ENCODE data around the gene MCM10. TPM values are rescaled to one million over a fixed set of nuclear protein-coding genes. Genes with fewer than 3 reads are reported as not detected.

The MCM10 gene
- total and polyA plus RNA-seq, 2 experiments from 2014 or later, result 38.2 to 43.0 TPM

DNA sequence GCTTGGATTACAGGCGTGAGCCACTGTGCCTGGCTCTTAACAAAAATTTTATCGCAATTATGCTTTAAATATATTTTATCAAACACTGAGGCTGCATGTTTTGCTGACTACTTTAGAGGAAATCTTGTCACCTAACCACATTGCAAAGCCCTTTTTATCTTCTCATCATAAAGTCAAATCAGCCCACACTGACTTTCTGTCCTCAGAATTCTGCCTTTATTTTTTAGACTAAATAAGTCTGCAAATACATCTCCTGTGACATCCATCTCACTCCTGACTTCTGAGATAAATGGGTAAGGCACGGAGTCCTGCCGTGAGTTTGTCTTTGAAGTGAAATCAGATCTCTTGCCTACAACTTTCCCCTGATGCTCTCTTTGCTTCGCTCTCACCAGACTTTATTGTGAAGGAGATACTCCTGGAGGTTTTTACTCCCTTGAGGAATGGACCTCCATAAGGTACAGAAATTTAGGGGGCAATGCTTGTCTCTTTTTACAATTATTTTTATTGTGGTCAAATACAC is 96.3 kb downstream of the MCM10 start (continued):
- TF ChIP-seq, protein P1, sequence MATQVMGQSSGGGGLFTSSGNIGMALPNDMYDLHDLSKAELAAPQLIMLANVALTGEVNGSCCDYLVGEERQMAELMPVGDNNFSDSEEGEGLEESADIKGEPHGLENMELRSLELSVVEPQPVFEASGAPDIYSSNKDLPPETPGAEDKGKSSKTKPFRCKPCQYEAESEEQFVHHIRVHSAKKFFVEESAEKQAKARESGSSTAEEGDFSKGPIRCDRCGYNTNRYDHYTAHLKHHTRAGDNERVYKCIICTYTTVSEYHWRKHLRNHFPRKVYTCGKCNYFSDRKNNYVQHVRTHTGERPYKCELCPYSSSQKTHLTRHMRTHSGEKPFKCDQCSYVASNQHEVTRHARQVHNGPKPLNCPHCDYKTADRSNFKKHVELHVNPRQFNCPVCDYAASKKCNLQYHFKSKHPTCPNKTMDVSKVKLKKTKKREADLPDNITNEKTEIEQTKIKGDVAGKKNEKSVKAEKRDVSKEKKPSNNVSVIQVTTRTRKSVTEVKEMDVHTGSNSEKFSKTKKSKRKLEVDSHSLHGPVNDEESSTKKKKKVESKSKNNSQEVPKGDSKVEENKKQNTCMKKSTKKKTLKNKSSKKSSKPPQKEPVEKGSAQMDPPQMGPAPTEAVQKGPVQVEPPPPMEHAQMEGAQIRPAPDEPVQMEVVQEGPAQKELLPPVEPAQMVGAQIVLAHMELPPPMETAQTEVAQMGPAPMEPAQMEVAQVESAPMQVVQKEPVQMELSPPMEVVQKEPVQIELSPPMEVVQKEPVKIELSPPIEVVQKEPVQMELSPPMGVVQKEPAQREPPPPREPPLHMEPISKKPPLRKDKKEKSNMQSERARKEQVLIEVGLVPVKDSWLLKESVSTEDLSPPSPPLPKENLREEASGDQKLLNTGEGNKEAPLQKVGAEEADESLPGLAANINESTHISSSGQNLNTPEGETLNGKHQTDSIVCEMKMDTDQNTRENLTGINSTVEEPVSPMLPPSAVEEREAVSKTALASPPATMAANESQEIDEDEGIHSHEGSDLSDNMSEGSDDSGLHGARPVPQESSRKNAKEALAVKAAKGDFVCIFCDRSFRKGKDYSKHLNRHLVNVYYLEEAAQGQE (IDR thresholded peaks at IDR 0.05; ENCODE audit: unreplicated experiment), result no peak
- TF ChIP-seq, protein P2, sequence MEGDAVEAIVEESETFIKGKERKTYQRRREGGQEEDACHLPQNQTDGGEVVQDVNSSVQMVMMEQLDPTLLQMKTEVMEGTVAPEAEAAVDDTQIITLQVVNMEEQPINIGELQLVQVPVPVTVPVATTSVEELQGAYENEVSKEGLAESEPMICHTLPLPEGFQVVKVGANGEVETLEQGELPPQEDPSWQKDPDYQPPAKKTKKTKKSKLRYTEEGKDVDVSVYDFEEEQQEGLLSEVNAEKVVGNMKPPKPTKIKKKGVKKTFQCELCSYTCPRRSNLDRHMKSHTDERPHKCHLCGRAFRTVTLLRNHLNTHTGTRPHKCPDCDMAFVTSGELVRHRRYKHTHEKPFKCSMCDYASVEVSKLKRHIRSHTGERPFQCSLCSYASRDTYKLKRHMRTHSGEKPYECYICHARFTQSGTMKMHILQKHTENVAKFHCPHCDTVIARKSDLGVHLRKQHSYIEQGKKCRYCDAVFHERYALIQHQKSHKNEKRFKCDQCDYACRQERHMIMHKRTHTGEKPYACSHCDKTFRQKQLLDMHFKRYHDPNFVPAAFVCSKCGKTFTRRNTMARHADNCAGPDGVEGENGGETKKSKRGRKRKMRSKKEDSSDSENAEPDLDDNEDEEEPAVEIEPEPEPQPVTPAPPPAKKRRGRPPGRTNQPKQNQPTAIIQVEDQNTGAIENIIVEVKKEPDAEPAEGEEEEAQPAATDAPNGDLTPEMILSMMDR (conservative IDR thresholded peaks at IDR 0.05; ENCODE audit: low read depth in 2 of 2), result no peak
- TF ChIP-seq EZH2phosphoT487 (IDR thresholded peaks at IDR 0.05; ENCODE audit: unreplicated experiment) (no peak), CREB1 (CRISPR knock-in tag; IDR thresholded peaks at IDR 0.05; ENCODE audit: low read depth) (no peak), STAT1 (IDR thresholded peaks at IDR 0.05; ENCODE audit: unreplicated experiment) (no peak), EZH2 (IDR thresholded peaks at IDR 0.05; ENCODE audit: low read depth, unreplicated experiment) (no peak), NANOG (IDR thresholded peaks at IDR 0.05; ENCODE audit: borderline replicate concordance) (no peak), ZNF114 (CRISPR knock-in tag; IDR thresholded peaks at IDR 0.05) (no peak)
- TF ChIP-seq, protein P3, sequence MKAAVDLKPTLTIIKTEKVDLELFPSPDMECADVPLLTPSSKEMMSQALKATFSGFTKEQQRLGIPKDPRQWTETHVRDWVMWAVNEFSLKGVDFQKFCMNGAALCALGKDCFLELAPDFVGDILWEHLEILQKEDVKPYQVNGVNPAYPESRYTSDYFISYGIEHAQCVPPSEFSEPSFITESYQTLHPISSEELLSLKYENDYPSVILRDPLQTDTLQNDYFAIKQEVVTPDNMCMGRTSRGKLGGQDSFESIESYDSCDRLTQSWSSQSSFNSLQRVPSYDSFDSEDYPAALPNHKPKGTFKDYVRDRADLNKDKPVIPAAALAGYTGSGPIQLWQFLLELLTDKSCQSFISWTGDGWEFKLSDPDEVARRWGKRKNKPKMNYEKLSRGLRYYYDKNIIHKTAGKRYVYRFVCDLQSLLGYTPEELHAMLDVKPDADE (IDR thresholded peaks at IDR 0.05), result no peak

Small RNA genes lying within 50 kb of the gene (small RNA-seq; reads per million reads assigned to genes)
- gene RNU6-6P (ENCODE audit: low replicate concordance), result 0.25 reads per million, percentile 4 among the genes with 10 or more reads in this experiment

Other genes with a start within 250 kb of the MCM10 start
- 4.5 and 5.2 TPM in 2 replicates for gene CCDC3, start 159.8 kb upstream of the MCM10 start, total RNA-seq (2014; rRNA removed; shearing (Covaris generic))
- gene CCDC3, start 159.8 kb upstream of the MCM10 start, polyA plus RNA-seq (2016; fragmentation: Nextera tagmentation; extraction: Ambion mirVana), result 1.4 and 1.9 TPM in 2 replicates
- gene OPTN, start 61.4 kb upstream of the MCM10 start, total RNA-seq (2014; rRNA removed; shearing (Covaris generic)), result 6.0 and 6.8 TPM in 2 replicates
- 11.0 and 13.0 TPM in 2 replicates for gene OPTN, start 61.4 kb upstream of the MCM10 start, polyA plus RNA-seq (2016; fragmentation: Nextera tagmentation; extraction: Ambion mirVana)
- gene UCMA, start 72.8 kb downstream of the MCM10 start, total RNA-seq (2014; rRNA removed; shearing (Covaris generic)), result 8.6 and 12.7 TPM in 2 replicates
- 16.7 and 18.7 TPM in 2 replicates for gene UCMA, start 72.8 kb downstream of the MCM10 start, polyA plus RNA-seq (2016; fragmentation: Nextera tagmentation; extraction: Ambion mirVana)
- gene PHYH, start 138.5 kb downstream of the MCM10 start, total RNA-seq (2014; rRNA removed; shearing (Covaris generic)), result 10.9 and 17.9 TPM in 2 replicates
- gene PHYH, start 138.5 kb downstream of the MCM10 start, polyA plus RNA-seq (2016; fragmentation: Nextera tagmentation; extraction: Ambion mirVana), result 25.7 and 29.8 TPM in 2 replicates
- 609 and 662 TPM in 2 replicates for gene SEPHS1, start 186.7 kb downstream of the MCM10 start, total RNA-seq (2014; rRNA removed; shearing (Covaris generic))
- 260 and 274 TPM in 2 replicates for gene SEPHS1, start 186.7 kb downstream of the MCM10 start, polyA plus RNA-seq (2016; fragmentation: Nextera tagmentation; extraction: Ambion mirVana)

Data from GM23338 (cell line).